ENCODE measurements around the gene SDCCAG8.

SDCCAG8 gene

GRCh38 chr1:243441601-243442000, 185.8 kb downstream of the SDCCAG8 start:
- Histone ChIP-seq H3K27ac (ENCODE audit: extremely low read depth, low read depth, low read length) (no peak overlapping the region), H3K36me3 (ENCODE audit: control insufficient read depth in 2 of 2, insufficient read depth in 1 of 2, low read length in 2 of 2) (no peaks in the 10 kb centered on the region), H3K9me3 (ENCODE audit: control insufficient read depth, insufficient read depth, low read depth, low read length) (no peaks in the 10 kb centered on the region), H3K4me1 (ENCODE audit: control insufficient read depth, insufficient read depth, low read length) (no peaks in the 10 kb centered on the region), H3K4me3 (ENCODE audit: low read depth, low read length) (no peak overlapping the region)
- no peak for TF ChIP-seq ZSCAN23 (tag by site-specific recombination; IDR thresholded peaks at IDR 0.05)
- no peak for TF ChIP-seq ZNF561 (tag by site-specific recombination; IDR thresholded peaks at IDR 0.05; ENCODE audit: borderline replicate concordance)
- no peak for TF ChIP-seq ZNF335 (tag by site-specific recombination; conservative IDR thresholded peaks at IDR 0.05)
- no peak for TF ChIP-seq GLIS1 (tag by site-specific recombination; IDR thresholded peaks at IDR 0.05)
- TF ChIP-seq ZNF391 (tag by site-specific recombination; IDR thresholded peaks at IDR 0.05; ENCODE audit: borderline replicate concordance, low read depth) = no peak
- TF ChIP-seq SETDB1 (IDR thresholded peaks at IDR 0.05; ENCODE audit: insufficient read length, low read length) = no peak
- no peak for TF ChIP-seq ZNF558 (tag by site-specific recombination; IDR thresholded peaks at IDR 0.05)
- TF ChIP-seq ZNF596 (tag by site-specific recombination; IDR thresholded peaks at IDR 0.05) = no peak
- TF ChIP-seq ZNF157 (tag by site-specific recombination; IDR thresholded peaks at IDR 0.05) = no peak
- TF ChIP-seq ZBTB7A (tag by site-specific recombination; IDR thresholded peaks at IDR 0.05; ENCODE audit: low read depth) = no peak
- no peak for TF ChIP-seq ZNF175 (tag by site-specific recombination; IDR thresholded peaks at IDR 0.05)
- no peak for TF ChIP-seq ZNF610 (tag by site-specific recombination; IDR thresholded peaks at IDR 0.05; ENCODE audit: borderline replicate concordance)
- TF ChIP-seq ELK4 (IDR thresholded peaks at IDR 0.05; ENCODE audit: borderline replicate concordance, low read depth, low read length) = no peak
- POLR2A ChIA-PET = no interaction called here
- CTCF ChIA-PET = interaction anchor here (0.5 kb wide), 1 partner anchor 1425 kb away, joined by 3 read pairs; no protein-coding TSS in a partner anchor

- Histone ChIP-seq H3K4me1 (ENCODE audit: control insufficient read depth, insufficient read depth, low read length) (no peaks in the 10 kb centered on the region), H3K27ac (ENCODE audit: extremely low read depth, low read depth, low read length) (no peak overlapping the region), H3K9me3 (ENCODE audit: control insufficient read depth, insufficient read depth, low read depth, low read length) (no peaks in the 10 kb centered on the region), H3K4me3 (ENCODE audit: low read depth, low read length) (no peak overlapping the region), H3K36me3 (ENCODE audit: control insufficient read depth in 2 of 2, insufficient read depth in 1 of 2, low read length in 2 of 2) (no peaks in the 10 kb centered on the region)
- TF ChIP-seq ZNF560 (tag by site-specific recombination; IDR thresholded peaks at IDR 0.05; ENCODE audit: borderline replicate concordance) (no peak), ZNF302 (tag by site-specific recombination; IDR thresholded peaks at IDR 0.05; ENCODE audit: low read depth) (no peak), ZNF449 (tag by site-specific recombination; IDR thresholded peaks at IDR 0.05) (no peak), ZNF610 (tag by site-specific recombination; IDR thresholded peaks at IDR 0.05; ENCODE audit: borderline replicate concordance) (no peak), ZNF548 (tag by site-specific recombination; IDR thresholded peaks at IDR 0.05) (no peak), SETDB1 (IDR thresholded peaks at IDR 0.05; ENCODE audit: insufficient read length, low read length) (no peak), ZNF324 (tag by site-specific recombination; IDR thresholded peaks at IDR 0.05) (no peak), ZNF354C (tag by site-specific recombination; IDR thresholded peaks at IDR 0.05; ENCODE audit: borderline replicate concordance, low read depth) (no peak), KLF10 (tag by site-specific recombination; IDR thresholded peaks at IDR 0.05) (no peak), ZNF843 (tag by site-specific recombination; IDR thresholded peaks at IDR 0.05) (no peak), BCL11A (tag by site-specific recombination; IDR thresholded peaks at IDR 0.05; ENCODE audit: low read depth) (no peak), EGR2 (tag by site-specific recombination; IDR thresholded peaks at IDR 0.05; ENCODE audit: low read depth) (no peak), ZNF544 (tag by site-specific recombination; IDR thresholded peaks at IDR 0.05) (no peak), HOXD13 (CRISPR knock-in tag; IDR thresholded peaks at IDR 0.05; ENCODE audit: borderline replicate concordance) (no peak), ZNF214 (tag by site-specific recombination; IDR thresholded peaks at IDR 0.05; ENCODE audit: borderline replicate concordance) (no peak), ZNF133 (tag by site-specific recombination; IDR thresholded peaks at IDR 0.05) (no peak), KLF8 (tag by site-specific recombination; IDR thresholded peaks at IDR 0.05) (no peak)
- POLR2A ChIA-PET = no interaction called here
- CTCF ChIA-PET = interaction anchor here (0.7 to 1.1 kb wide), 2 partner anchors 10 to 42 kb away, joined by 3 read pairs; no protein-coding TSS in a partner anchor
These were observed 187.7 kb downstream of the SDCCAG8 start for GRCh38 chr1:243443557-243443956.

All from HEK293 (cell line).